ENCODE data around the gene TMEM219.

TMEM219 gene

DNA sequence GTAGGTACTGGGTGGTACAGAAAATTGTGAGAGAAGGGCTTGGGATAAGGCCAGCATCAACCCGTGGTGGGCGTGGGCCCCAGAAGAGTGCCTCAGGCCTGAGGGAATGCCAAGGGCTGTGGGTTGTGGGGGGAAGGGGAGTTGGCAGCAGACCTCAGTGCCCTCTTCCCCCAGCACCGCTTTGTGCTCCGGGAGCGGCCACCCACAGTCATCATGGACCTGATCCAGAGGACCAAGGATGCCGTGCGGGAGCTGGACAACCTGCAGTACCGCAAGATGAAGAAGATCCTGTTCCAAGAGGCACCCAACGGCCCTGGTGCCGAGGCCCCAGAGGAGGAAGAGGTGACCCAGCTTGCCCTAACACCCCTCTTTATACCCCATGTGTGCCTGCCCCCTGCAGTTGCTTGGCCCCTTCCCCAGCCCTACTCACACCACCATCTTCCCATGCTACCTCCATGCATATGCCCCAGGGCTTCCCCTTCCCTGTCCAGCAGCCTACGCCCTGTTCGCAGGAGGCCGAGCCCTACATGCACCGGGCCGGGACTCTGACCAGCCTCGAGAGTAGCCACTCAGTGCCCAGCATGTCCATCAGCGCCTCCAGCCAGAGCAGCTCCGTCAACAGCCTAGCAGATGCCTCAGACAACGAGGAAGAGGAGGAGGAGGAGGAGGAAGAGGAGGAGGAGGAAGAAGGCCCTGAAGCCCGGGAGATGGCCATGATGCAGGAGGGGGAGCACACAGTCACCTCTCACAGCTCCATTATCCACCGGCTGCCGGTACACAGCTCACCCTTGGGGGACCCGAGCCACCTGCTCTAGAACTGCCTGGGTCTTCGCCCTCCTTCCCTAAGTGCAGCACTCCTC is 20.9 kb downstream of the TMEM219 start:
- DNase-seq (ENCODE audit: low spot score): no peak

DNA sequence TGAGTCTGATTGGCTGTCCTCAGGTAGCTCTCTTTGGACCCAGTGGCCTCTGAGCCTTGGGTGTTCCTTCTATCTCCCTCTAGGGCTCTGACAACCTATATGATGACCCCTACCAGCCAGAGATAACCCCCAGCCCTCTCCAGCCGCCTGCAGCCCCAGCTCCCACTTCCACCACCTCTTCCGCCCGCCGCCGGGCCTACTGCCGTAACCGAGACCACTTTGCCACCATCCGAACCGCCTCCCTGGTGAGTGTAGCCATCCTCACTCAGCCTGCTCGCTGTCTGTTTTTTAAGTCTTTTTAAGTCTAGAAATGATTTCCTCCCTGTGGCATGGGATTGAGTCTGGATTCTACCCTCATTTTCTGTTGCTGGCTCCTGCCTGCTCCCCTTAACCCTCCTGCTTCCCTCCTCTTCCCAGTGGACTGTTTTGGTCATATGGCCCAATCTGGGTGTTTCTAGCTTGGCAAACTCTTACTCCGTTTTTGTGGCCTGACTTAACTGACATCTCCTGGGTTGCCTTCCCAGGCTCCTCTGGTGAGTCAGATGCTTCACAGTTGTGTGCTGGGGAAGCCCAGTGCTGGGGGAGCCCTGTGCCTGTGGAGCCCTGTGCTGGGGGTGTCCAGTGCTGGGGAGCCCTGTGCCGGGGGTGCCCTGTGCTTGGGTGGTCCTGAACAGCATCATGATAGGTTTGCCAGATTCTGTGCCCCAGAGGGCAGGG is 21.7 kb downstream of the TMEM219 start:
- no peak for DNase-seq (ENCODE audit: low spot score)

GRCh38 chr16:29984137-29984763 is 22.4 kb downstream of the TMEM219 start:
- no peak for DNase-seq (ENCODE audit: low spot score)

DNA sequence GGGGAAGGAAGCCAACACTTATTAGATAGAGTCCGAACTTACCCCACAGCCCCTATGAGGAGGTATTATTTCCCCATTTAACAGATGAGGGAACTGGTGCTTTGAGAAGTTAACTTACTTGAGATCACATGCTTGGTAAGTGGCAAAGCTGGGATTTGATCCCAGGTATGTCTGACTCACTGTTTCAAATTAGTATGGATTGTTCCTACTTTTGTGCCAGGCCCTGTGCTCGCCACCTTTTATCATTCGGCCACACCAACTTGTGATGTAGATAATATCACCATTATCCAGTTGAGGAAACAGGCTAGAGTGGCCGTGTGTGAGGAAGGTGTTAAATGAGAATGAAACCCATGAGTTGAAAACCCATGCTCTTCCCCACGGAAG is 22.9 kb downstream of the TMEM219 start:
- DNase-seq (ENCODE audit: low spot score): no peak

DNA sequence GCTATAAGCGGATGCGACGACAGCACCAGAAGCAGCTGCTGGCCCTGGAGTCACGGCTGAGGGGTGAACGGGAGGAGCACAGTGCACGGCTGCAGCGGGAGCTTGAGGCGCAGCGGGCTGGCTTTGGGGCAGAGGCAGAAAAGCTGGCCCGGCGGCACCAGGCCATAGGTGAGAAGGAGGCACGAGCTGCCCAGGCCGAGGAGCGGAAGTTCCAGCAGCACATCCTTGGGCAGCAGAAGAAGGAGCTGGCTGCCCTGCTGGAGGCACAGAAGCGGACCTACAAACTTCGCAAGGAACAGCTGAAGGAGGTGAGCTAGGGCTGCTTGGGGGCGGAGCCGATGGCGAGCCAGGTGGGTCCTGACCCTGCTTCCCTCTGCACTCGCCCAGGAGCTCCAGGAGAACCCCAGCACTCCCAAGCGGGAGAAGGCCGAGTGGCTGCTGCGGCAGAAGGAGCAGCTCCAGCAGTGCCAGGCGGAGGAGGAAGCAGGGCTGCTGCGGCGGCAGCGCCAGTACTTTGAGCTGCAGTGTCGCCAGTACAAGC is 23.5 kb downstream of the TMEM219 start:
- DNase-seq (ENCODE audit: low spot score): no peak

GRCh38 chr16:29986231-29986630 is 24.4 kb downstream of the TMEM219 start:
- DNase-seq (ENCODE audit: low spot score): no peak

- DNase-seq (ENCODE audit: low spot score): no peak
Observed at GRCh38 chr16:29986931-29987330, 25.1 kb downstream of the TMEM219 start.

- no peak for DNase-seq (ENCODE audit: low spot score)
Observed at GRCh38 chr16:29987371-29988085, 25.6 kb downstream of the TMEM219 start.

DNA sequence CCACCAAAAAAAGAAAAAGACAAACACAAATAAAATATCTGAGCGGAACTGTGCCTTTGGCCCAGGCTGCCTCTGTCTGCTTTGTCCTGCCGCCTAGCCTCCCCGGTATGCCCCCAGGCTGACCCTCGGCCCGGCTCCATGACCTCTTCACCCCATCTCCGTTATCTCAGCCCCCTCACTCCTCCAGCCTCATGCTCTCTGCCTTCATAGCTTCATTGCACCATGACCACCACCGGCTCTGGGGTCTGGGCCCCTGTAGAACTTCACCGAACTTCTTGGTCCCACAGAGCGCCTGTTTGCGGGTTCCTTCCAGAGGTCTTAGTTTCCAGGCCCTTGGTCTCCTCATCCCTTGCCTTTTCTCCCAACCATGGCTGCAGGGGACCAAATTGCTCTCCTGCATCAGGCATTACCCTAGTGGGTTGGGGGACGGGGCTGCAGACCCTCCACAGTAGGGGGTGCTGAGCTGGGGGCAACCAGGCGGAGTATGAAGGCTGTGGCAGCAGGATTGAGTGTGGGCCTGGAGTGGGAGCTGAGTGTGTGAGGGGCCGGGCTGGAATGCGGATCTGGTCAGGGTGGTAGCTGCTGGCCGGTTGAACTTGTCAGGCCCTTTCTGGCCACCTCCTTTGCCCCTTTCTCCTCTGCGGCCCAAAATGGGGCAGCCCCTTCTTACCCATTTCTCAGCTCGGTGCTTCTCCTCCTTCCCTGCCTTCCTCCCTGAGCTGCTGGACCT is 26.6 kb downstream of the TMEM219 start:
- DNase-seq (ENCODE audit: low spot score): no peak

DNA sequence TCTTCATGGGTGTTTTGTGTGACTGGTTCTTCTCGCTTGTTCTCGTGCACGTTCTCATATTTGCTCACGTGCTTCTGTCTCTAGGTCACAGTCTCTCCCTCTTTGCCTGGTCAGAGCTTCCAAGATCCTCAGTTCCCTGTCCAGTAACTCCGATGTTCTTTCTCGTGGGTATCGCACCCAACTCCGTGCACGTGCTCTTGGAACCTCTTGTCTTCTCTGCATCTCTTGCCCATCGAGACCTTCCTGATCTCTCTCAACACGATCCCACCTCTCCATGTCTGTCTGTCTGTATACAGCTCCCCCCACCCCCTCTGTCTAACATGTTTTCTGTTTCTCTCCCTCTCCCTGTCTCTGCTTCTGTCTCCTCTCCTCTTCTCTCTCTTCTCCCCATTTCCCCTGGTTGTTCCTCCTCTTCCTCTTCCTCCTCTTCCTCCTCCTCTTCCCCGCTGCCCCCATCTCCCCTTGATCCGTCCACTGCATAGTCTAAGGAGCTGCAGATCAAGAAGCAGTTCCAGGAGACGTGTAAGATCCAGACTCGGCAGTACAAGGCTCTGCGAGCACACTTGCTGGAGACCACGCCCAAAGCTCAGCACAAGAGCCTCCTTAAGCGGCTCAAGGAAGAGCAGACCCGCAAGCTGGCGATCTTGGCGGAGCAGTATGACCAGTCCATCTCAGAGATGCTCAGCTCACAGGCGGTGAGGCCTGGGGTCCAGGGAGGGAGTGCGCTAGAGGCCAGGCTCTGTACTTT is 27.4 kb downstream of the TMEM219 start:
- DNase-seq (ENCODE audit: low spot score): no peak

DNA sequence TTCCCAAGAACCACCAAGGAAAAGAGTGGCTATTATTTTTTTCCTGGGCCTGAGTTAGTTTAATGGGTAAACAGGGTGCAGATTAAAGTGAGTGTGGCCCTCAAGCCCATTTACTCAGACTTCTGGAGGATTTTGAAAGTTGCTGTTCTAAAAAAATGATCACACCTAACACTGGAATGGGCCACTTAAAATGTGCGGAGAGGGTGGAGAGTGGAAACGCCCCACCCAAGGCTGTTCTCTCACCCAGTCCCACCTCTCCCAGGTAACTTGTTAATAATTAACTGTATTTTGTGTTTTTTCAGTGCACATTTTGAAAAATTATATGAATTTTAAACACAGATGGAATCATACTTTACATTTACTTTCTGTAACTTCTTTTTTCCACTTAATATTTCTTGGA is 28.2 kb downstream of the TMEM219 start:
- DNase-seq (ENCODE audit: low spot score): no peak

DNA sequence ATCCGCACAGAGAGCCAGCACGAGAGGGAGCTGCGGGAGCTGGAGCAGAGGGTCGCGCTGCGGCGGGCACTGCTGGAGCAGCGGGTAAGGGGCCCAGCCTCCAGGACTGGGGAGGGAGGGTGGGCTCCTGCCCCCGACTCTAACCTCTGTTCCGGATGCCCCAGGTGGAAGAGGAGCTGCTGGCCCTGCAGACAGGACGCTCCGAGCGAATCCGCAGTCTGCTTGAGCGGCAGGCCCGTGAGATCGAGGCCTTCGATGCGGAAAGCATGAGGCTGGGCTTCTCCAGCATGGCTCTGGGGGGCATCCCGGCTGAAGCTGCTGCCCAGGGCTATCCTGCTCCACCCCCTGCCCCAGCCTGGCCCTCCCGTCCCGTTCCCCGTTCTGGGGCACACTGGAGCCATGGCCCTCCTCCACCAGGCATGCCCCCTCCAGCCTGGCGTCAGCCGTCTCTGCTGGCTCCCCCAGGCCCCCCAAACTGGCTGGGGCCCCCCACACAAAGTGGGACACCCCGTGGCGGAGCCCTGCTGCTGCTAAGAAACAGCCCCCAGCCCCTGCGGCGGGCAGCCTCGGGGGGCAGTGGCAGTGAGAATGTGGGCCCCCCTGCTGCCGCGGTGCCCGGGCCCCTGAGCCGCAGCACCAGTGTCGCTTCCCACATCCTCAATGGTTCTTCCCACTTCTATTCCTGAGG is 29.1 kb downstream of the TMEM219 start:
- DNase-seq (ENCODE audit: low spot score): no peak

- DNase-seq (ENCODE audit: low spot score): no peak
Observed at GRCh38 chr16:29991571-29991904, 29.7 kb downstream of the TMEM219 start.

DNA sequence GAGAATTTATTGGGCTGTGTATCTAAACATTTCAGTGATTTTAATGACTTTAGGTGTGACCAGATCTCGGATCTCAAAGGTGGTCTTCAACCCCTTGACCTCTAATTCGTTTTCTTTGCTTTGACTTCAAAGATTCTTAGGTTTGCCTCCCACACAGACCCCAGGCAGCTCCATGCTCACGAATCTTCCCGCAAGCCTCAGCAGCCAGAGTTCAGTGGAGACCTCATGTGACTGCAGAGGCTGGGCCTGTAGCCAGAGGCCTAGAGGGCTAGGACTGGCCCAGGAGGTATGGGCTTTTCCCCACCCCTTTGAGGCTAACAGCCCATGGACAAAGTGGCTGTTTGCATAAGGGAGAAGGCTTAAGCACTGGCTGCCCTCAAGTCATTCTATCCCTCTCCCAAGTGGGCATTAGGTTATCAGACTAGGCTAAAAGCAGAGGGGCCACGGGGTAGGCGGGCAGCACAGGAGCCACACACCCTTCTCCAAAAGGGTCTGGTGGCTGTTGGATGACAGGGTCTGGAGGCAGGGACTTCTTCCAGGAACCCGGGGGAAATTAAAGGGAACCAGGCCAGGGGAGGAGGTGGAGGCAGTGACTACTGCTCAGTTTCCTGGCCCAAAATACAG is 30.6 kb downstream of the TMEM219 start:
- no peak for DNase-seq (ENCODE audit: low spot score)

DNA sequence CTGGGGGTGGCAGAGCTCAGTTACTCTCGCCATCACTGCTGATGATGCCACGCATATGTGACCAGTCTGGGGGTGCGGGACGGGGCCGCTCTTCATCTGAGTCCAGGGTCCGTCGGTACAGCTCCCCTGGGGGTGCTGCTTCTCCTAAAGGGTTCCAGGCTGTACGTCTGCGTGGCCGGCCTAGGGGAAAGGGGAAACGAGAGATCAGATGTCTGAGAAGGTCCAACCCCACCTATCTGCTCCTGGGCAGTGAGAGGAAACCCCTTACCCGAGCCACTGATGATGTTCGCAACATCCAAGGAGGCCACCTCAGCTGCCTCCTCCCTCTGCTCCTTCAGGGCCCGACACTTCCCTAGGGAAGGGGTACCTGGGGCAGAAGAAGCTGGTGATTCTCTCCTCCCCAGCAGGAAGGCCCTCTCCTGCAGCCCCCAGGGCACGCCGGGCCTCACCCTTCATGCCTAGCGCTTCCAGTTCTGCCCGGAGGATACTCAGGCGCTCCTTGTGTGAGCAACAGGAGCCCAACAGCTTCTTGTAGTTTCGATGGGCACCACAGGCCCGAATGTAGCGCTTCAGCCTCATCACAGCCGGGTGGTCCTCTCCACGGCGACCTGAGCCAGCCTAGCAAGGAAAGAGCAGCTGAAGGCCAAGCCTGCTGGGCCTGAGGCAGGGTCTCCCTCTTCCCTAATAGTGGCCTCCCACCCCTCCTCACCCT is 31.5 kb downstream of the TMEM219 start:
- no peak for DNase-seq (ENCODE audit: low spot score)

DNA sequence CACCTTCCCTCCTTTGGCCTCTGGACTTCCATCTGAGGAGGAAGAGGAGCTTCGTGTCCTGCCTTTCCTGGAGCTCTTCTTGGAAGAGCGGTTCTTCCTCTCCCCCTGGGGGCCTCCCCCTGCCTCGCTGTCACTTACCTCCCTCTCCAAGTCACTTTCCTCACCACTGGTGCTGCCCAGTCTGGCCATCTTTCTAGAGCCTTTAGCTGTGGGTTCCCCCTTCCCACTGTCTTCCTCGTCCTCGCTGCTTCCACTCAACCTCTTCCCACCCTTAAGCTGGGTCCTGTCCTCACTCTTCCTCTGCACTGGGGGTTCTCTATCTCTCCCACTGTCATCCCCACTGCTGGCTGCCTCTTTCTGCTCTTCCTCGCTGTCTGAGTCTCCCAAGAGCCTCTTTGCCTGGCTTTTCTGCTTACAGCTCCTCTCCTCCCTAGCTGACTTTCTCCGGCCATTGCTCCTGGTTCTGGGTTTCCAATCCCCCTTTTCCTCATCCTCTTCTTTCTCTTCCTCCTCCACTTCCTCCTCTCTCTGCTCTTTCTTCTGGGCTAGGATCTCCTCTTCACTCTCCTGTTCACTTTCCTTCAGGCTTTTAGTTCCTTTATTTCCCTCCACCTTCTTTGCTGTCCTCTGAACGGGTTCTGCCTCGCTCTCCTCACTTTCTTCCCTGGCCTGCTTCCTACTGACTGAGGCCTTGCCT is 32.2 kb downstream of the TMEM219 start:
- DNase-seq (ENCODE audit: low spot score): no peak

DNA sequence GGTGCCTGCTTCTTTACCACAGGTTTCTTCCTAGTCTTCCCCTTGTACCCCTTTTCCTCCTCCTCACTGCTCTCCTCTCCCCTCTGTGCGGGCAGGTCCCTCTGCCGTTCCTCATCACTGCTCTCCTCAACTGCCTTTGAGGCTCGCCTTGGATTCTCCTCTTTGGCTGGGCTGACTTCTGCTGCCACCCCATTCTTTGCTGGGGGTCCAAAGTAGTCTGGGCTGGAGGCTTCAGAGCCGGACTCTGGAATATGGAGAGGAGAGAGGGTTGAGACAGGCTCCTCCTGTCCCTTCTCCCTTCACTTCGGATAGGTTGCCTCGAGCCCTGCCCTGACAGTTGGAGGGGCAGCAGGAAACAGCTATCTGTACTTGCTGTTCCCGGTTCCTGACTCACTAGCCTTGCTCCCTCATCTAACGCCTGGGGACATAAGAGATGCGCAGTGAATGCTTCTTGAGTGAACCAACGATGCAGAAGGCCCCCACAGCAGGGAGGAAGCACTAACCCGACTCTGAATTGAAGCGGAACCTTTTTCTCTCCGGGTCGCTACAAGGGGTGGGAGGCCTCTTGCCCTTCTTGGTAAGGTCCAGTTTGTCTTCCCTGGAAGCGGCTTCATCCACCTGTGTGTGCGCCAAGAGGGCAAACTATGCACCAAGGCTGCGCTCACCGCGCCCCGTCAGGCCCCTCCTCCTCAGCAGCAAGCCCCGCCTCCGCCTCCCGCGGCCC is 32.9 kb downstream of the TMEM219 start:
- DNase-seq (ENCODE audit: low spot score): no peak

All from SW480 (cell line).